Activated CD8-positive, alpha-beta memory T cell treated with anti-CD3 and anti-CD28 coated beads for 36 hours (primary cell): Measurements from ENCODE around the gene SMIM34. TPM values are rescaled to one million over a fixed set of nuclear protein-coding genes. Genes with fewer than 3 reads are reported as not detected.
"Not testable (repeated sequence)": the region's sequence is repeated elsewhere in the genome, so short reads cannot be mapped to it uniquely, and the experiment has no call there.

Experiments
- CTCF ChIA-PET: fragments of 350-600 bp; sonication (Branson Sonifier 250); formaldehyde crosslinking; loops from one replicate; lab custom pipeline; 2021; ENCODE audit warnings: antibody characterized with exemption; lab: Charles Lee
- POLR2A ChIA-PET: fragments of 350-600 bp; sonication (Branson Sonifier 250); formaldehyde crosslinking; loops from one replicate; lab custom pipeline; 2021; ENCODE audit warnings: antibody characterized with exemption; lab: Charles Lee
- total RNA-seq, 2 experiments: library from RNA; stranded (reverse); gene quantifications; one replicate each; pipeline ENCODE4 v1.2.3, GENCODE V29; 2021

The SMIM34 gene, protein sequence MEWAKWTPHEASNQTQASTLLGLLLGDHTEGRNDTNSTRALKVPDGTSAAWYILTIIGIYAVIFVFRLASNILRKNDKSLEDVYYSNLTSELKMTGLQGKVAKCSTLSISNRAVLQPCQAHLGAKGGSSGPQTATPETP
- not detected for total RNA-seq

GRCh38 chr21:34423805-34424204, at the start of gene SMIM34:
Gene SMIM34 (minus strand): TSS chr21:34423951. CDS start chr21:34423839, 112 bp downstream.
- POLR2A ChIA-PET, CTCF ChIA-PET: not testable (repeated sequence)

- POLR2A ChIA-PET, CTCF ChIA-PET: not testable (repeated sequence)
These were observed 43.6 kb upstream of the SMIM34 start for GRCh38 chr21:34467333-34467732.

DNA sequence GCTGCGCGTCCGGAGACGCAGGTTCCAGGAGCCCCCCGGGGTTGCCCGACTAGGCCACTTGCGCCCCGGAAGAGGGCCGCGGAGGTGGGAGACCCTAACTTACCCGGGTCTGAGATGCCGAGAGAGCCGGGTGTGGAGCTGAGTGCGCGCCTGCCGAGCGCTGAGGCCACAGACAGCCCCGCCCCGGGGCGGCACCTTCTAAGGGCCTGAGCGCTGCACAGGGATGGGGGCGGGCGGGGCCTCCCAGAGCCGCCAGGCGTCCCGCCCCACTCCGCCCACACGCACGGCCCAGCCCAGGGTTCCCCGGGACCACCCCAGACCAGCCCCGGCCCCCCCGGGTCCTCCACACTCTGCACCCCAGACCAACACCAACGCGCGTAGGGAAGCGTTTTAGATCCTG, 35.7 kb upstream of the SMIM34 start:
- POLR2A ChIA-PET, CTCF ChIA-PET: not testable (repeated sequence)

DNA sequence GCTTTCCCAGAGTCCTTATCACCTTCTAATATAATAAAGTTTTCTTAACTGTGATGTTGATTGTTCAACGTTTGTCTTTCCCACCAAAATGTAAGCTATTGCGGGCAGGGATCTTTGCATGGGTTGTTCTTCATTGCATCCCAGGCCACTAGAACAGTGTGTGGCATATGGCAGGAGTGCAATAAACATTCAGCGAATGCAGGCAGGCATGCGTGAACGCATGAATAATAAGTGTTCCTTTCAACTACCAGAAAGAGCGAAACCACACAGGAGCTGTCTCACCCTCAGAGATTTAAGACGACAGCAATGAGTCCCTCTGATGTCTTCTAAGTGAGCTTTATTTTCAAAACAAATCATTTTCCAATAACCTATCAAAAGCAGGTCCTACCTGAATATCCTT, 34.5 kb upstream of the SMIM34 start:
- POLR2A ChIA-PET, CTCF ChIA-PET: not testable (repeated sequence)

GRCh38 chr21:34456180-34456579, 32.4 kb upstream of the SMIM34 start:
- POLR2A ChIA-PET, CTCF ChIA-PET: not testable (repeated sequence)

- POLR2A ChIA-PET, CTCF ChIA-PET: not testable (repeated sequence)
These were observed 31.9 kb upstream of the SMIM34 start for GRCh38 chr21:34455628-34456027.

GRCh38 chr21:34447018-34447417, 23.3 kb upstream of the SMIM34 start:
- POLR2A ChIA-PET = not testable (repeated sequence)

GRCh38 chr21:34443486-34443885, 19.7 kb upstream of the SMIM34 start:
- CTCF ChIA-PET, POLR2A ChIA-PET: not testable (repeated sequence)

More at GRCh38 chr21:34447018-34447417, 23.3 kb upstream of the SMIM34 start:
- CTCF ChIA-PET = not testable (repeated sequence)

DNA sequence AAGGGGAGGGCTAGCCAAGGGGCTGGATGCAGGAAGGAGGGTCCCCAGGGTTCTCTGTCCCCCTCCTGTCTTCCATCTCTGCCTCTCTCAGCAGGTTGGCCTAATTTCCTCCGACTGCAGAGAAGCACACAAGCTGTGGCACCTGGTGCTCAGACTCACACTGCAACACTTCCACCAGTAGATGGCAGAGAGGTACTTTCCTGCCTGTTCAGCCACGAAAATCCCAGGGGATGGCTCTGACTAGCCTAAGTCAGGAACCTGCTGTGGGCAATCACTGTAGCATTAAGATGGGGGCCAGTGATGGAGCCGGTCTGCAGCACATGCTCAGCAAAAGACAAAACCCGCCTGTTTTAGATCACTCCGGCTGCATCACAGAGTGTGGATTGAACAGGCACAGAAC, 6.0 kb upstream of the SMIM34 start:
- CTCF ChIA-PET, POLR2A ChIA-PET: not testable (repeated sequence)

- CTCF ChIA-PET, POLR2A ChIA-PET: not testable (repeated sequence)
These were observed 4.7 kb upstream of the SMIM34 start for GRCh38 chr21:34428441-34428840.

DNA sequence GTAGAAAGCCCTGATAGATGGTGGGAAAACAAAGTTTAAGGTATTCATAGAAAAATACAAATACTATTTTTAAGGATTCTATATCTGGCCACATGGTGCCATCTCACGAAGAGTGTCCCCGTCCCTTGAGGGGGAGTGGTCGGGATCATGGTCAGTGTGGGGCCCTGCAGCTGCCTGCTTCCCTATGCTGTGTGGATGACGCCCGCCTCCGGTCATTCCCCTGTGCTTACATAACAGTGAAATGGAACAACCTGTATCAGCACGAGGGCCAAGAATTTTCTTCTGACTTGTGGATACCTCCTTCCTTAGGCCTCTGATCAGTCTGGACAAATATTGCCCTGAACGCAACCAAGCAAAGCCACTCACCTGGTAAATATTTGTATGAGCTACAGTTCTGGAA, 3.6 kb upstream of the SMIM34 start:
- CTCF ChIA-PET, POLR2A ChIA-PET: not testable (repeated sequence)

- CTCF ChIA-PET = not testable (repeated sequence)
These were observed 6.2 kb downstream of the SMIM34 start for GRCh38 chr21:34417448-34418077.

DNA sequence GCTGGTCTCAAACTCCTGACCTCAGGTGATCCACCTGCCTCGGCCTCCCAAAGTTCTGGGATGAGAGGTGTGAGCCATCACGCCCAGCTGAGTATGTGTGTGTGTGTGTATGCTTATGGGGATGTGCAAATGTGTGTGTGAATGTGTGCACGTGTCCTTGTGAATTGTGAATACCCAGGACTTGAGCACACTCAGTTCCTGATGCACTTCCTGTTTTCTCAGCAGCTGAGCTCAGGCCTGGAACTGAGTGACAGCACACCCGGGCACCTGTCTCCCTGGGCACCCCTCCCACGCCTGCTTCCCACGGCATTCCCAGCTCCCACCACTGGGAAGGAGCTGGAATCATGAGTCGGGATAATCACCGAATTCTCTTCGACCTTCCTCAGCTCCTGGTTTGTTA, 16.5 kb downstream of the SMIM34 start:
- CTCF ChIA-PET, POLR2A ChIA-PET: not testable (repeated sequence)

More at GRCh38 chr21:34417448-34418077, 6.2 kb downstream of the SMIM34 start:
- POLR2A ChIA-PET = not testable (repeated sequence)

DNA sequence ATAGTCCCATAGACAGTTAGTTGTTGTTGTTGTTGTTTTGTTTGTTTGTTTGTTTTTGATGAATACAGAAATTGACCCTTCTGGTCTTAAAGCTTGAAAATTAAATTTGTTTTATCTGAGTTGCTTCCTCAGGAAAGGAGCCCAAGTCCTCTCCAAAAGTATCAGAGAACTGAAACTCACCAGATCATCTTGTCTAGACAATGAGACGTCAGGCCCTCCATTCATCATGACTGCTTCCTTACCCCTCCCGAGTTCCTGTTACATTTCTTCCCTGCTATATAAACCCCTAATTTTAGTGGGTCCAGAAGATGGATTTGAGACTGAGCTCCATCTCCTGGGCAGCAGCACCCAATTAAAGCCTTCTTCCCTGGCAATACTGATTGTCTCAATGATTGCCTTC, 17.1 kb downstream of the SMIM34 start:
- POLR2A ChIA-PET, CTCF ChIA-PET: not testable (repeated sequence)

- CTCF ChIA-PET, POLR2A ChIA-PET: not testable (repeated sequence)
These were observed 17.6 kb downstream of the SMIM34 start for GRCh38 chr21:34406102-34406501.

GRCh38 chr21:34405686-34406085, 18.1 kb downstream of the SMIM34 start:
- CTCF ChIA-PET, POLR2A ChIA-PET: not testable (repeated sequence)

DNA sequence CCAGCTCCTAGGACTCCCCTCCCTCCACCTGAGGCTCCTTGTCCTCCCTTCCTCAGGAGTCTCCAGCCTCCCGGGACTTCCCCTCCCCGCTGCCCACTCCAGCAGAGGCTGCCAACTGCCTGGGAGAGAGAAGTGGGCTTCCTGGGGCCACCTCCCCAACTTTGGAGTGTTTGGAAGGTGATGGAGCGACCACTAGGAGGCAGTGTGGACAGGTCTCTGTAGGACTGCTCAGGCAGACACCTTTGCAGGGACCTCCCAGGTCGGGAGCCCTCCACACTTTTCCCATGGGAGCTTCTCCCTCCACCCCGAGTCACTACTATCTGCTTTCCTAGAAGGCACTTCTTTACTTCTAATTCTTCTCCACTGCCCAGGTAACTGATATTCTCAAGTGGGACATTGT, 19.0 kb downstream of the SMIM34 start:
- CTCF ChIA-PET, POLR2A ChIA-PET: not testable (repeated sequence)

DNA sequence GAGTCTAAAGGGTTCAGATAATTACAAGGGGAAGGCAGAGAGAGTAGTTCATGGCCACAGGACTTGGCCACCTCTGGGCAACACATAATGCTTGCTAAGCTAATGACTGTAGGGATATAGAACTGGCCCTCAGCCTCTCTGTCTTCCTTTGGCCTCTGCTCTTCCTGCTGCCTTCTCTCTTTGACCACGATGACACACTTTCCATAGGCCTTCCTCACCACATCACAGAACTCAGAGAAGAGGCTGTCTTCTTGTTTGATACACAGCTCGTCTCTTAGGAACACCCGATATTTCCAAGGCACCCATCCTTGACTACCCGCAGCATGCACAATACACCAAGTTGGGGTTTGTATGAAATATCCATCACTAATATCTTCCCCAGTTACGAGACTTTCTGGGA, 23.2 kb downstream of the SMIM34 start:
- POLR2A ChIA-PET = not testable (repeated sequence)

DNA sequence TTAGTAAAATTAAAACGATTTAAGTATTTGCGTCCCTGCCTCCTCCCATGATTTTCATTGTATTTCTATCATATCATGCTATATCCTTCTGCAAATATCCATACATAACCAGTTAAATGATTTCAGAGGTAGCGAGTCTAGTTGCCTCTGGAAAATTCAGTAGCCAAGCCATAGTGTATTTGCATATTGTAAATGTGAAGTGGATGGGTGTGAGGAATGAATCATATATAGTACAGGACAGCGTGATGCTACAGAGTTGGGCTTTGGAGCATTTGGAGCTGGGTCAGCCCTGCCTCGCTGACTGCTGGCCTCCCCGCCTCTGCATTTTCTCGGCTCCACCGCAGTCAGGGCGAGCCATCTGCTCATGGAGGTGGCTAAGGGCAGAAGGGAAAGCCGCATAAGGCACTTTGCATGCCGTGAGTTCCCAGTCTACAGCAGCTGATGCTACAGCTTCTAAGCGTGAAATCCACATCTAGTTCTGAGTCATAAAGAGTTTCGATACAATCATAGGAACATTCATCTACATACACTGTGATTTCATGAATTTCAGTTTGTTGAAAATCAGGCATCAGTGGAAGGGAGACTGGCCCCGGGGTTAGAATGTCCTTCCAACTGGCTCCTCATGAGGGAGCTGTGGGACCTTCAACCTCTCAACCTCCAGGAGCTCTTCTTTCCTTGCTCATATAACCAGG, 39.9 kb downstream of the SMIM34 start:
- POLR2A ChIA-PET, CTCF ChIA-PET: not testable (repeated sequence)

More for the DNA sequence above, 23.2 kb downstream of the SMIM34 start:
- CTCF ChIA-PET = not testable (repeated sequence)

DNA sequence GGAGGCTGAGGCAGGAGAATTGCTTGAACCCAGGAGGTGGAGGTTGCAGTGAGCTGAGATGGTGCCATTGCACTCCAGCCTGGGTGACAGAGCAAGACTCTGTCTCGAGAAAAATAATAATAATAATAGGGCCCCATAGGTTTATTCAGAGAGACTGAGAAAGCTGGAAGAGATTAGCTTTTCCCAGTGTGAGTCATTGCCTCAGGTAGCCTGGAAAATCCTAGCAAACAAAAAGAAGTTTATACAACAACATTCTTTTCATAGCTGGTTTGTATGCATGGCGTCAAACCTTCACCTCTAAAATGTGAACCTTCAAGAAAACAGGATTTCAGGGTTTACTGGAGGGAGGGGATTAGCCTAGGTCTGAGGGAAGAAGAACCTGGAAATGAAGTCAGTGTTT, 40.6 kb downstream of the SMIM34 start:
- POLR2A ChIA-PET = not testable (repeated sequence)

GRCh38 chr21:34375619-34375972, 48.2 kb downstream of the SMIM34 start:
- CTCF ChIA-PET = not testable (repeated sequence)

More for the DNA sequence above, 40.6 kb downstream of the SMIM34 start:
- CTCF ChIA-PET = not testable (repeated sequence)

More at GRCh38 chr21:34375619-34375972, 48.2 kb downstream of the SMIM34 start:
- POLR2A ChIA-PET = not testable (repeated sequence)
